ENCODE measurements around the gene TM4SF4. TPM values are rescaled to one million over a fixed set of nuclear protein-coding genes. Genes with fewer than 3 reads are reported as not detected.

Gene TM4SF4
- total and polyA plus RNA-seq, 5 donors, result not detected

- H3K27me3 ChIP-seq (ENCODE audit: control insufficient read depth, insufficient read depth), result no peaks in the 10 kb centered on the region
- intact Hi-C loops (cut with DNase I), result loop anchor here in 2 of 4 donors (5.0 kb wide), 2 partner anchors 122 to 182 kb away; partner anchors contain the start of gene WWTR1 (in 2 of the 2)
- DNase-seq, result peak in 1 of 3 donors; percentile 56
- peaks cover 14% of the 10 kb centered on the region for H3K4me1 ChIP-seq (ENCODE audit: control insufficient read depth, insufficient read depth, low read length)
- no peak overlapping the region for H3K27ac ChIP-seq (ENCODE audit: low read length)
- peak; percentile 54 to 55 for ATAC-seq
- 47% methylated on average over 3 of the region's 3 CpGs for whole genome bisulfite sequencing
- H3K4me3 ChIP-seq (ENCODE audit: low read length), result no peak overlapping the region
- H3K9me3 ChIP-seq (ENCODE audit: control insufficient read depth, low read length), result no peaks in the 10 kb centered on the region
These were observed 60.3 kb downstream of the TM4SF4 start for GRCh38 chr3:149534671-149535332.

- intact Hi-C loops (cut with DNase I), result loop anchor here in 1 of 4 donors (5.0 kb wide), 1 partner anchor 122 kb away; the partner anchor contains the start of gene WWTR1
- peaks cover 17% of the 10 kb centered on the region for H3K4me1 ChIP-seq (ENCODE audit: control insufficient read depth, insufficient read depth, low read length)
- 44% methylated on average over 8 of the region's 8 CpGs for WGBS
These were observed 60.8 kb downstream of the TM4SF4 start for GRCh38 chr3:149535333-149535685.

GRCh38 chr3:149536429-149536828 is 61.9 kb downstream of the TM4SF4 start:
- Histone ChIP-seq H3K27ac (ENCODE audit: low read length) (no peak overlapping the region), H3K4me1 (ENCODE audit: control insufficient read depth, insufficient read depth, low read length) (peaks cover 17% of the 10 kb centered on the region), H3K9me3 (ENCODE audit: control insufficient read depth, low read length) (no peaks in the 10 kb centered on the region), H3K4me3 (ENCODE audit: low read length) (no peak overlapping the region), H3K27me3 (ENCODE audit: control insufficient read depth, insufficient read depth) (no peaks in the 10 kb centered on the region)
- ATAC-seq (peak; percentile 78 to 82), DNase-seq (peak; percentile 66 to 88 (median 87))
- intact Hi-C loops (cut with DNase I), result loop anchor here in 1 of 4 donors (5.0 kb wide), 1 partner anchor 121 kb away; the partner anchor contains the start of gene WWTR1
- WGBS, result 12% methylated on average over 11 of the region's 11 CpGs

More at GRCh38 chr3:149535333-149535685, 60.8 kb downstream of the TM4SF4 start:
- H3K9me3 ChIP-seq (ENCODE audit: control insufficient read depth, low read length), result no peaks in the 10 kb centered on the region
- ATAC-seq, result no peak
- no peak overlapping the region for H3K4me3 ChIP-seq (ENCODE audit: low read length)
- H3K27ac ChIP-seq (ENCODE audit: low read length), result no peak overlapping the region
- no peak for DNase-seq
- H3K27me3 ChIP-seq (ENCODE audit: control insufficient read depth, insufficient read depth), result no peaks in the 10 kb centered on the region

GRCh38 chr3:149538371-149538770 is 63.9 kb downstream of the TM4SF4 start:
- Histone ChIP-seq H3K27ac (ENCODE audit: low read length) (no peak overlapping the region), H3K9me3 (ENCODE audit: control insufficient read depth, low read length) (no peaks in the 10 kb centered on the region), H3K27me3 (ENCODE audit: control insufficient read depth, insufficient read depth) (no peaks in the 10 kb centered on the region), H3K4me3 (ENCODE audit: low read length) (no peak overlapping the region), H3K4me1 (ENCODE audit: control insufficient read depth, insufficient read depth, low read length) (peaks cover 10% of the 10 kb centered on the region)
- intact Hi-C loops (cut with DNase I), result loop anchor here in 1 of 4 donors (5.0 kb wide), 1 partner anchor 119 kb away; the partner anchor contains the start of gene WWTR1
- 82% methylated on average over 1 of the region's 1 CpG for WGBS
- DNase-seq (no peak), ATAC-seq (no peak)

- intact Hi-C loops (cut with DNase I), result no loop called here
- peaks cover 6% of the 10 kb centered on the region for H3K4me1 ChIP-seq (ENCODE audit: control insufficient read depth, insufficient read depth, low read length)
These were observed 66.6 kb downstream of the TM4SF4 start for GRCh38 chr3:149541091-149541491.

GRCh38 chr3:149542375-149543312 is 68.1 kb downstream of the TM4SF4 start:
- H3K27ac ChIP-seq (ENCODE audit: low read length), result no peak overlapping the region
- ATAC-seq, result peak in 1 of 2 donors; percentile 41

More at GRCh38 chr3:149541091-149541491, 66.6 kb downstream of the TM4SF4 start:
- H3K27ac ChIP-seq (ENCODE audit: low read length), result no peak overlapping the region
- WGBS, result 45% methylated on average over 3 of the region's 3 CpGs
- peak in 1 of 2 donors; percentile 17 for ATAC-seq
- H3K27me3 ChIP-seq (ENCODE audit: control insufficient read depth, insufficient read depth), result no peaks in the 10 kb centered on the region
- no peak for DNase-seq
- H3K4me3 ChIP-seq (ENCODE audit: low read length), result no peak overlapping the region
- no peaks in the 10 kb centered on the region for H3K9me3 ChIP-seq (ENCODE audit: control insufficient read depth, low read length)

GRCh38 chr3:149545049-149545448 is 70.6 kb downstream of the TM4SF4 start:
- ATAC-seq (no peak), DNase-seq (no peak)
- Histone ChIP-seq H3K4me3 (ENCODE audit: low read length) (no peak overlapping the region), H3K4me1 (ENCODE audit: control insufficient read depth, insufficient read depth, low read length) (peaks cover 7% of the 10 kb centered on the region), H3K27me3 (ENCODE audit: control insufficient read depth, insufficient read depth) (no peaks in the 10 kb centered on the region), H3K27ac (ENCODE audit: low read length) (no peak overlapping the region), H3K9me3 (ENCODE audit: control insufficient read depth, low read length) (no peaks in the 10 kb centered on the region)
- 99% methylated on average over 2 of the region's 2 CpGs for WGBS
- intact Hi-C loops (cut with DNase I), result no loop called here

More at GRCh38 chr3:149542375-149543312, 68.1 kb downstream of the TM4SF4 start:
- Histone ChIP-seq H3K27me3 (ENCODE audit: control insufficient read depth, insufficient read depth) (no peaks in the 10 kb centered on the region), H3K4me1 (ENCODE audit: control insufficient read depth, insufficient read depth, low read length) (peaks cover 8% of the 10 kb centered on the region), H3K9me3 (ENCODE audit: control insufficient read depth, low read length) (no peaks in the 10 kb centered on the region), H3K4me3 (ENCODE audit: low read length) (no peak overlapping the region)
- no peak for DNase-seq
- 76% methylated on average over 9 of the region's 9 CpGs for WGBS
- intact Hi-C loops (cut with DNase I), result no loop called here

- 23% methylated on average over 9 of the region's 9 CpGs for WGBS
- peak; percentile 76 to 85 for ATAC-seq
- H3K4me3 ChIP-seq (ENCODE audit: low read length), result no peak overlapping the region
These were observed 72.9 kb downstream of the TM4SF4 start for GRCh38 chr3:149547413-149547812.

GRCh38 chr3:149547954-149548668 is 73.6 kb downstream of the TM4SF4 start:
- H3K27ac ChIP-seq (ENCODE audit: low read length), result peak overlapping the region; percentile 59
- no peak overlapping the region for H3K4me3 ChIP-seq (ENCODE audit: low read length)
- intact Hi-C loops (cut with DNase I), result no loop called here
- DNase-seq (peak in 2 of 3 donors; percentile 46 to 62), ATAC-seq (peak; percentile 71 to 82)
- 46% methylated on average over 13 of the region's 13 CpGs for WGBS
- no peaks in the 10 kb centered on the region for H3K9me3 ChIP-seq (ENCODE audit: control insufficient read depth, low read length)
- no peaks in the 10 kb centered on the region for H3K27me3 ChIP-seq (ENCODE audit: control insufficient read depth, insufficient read depth)
- H3K4me1 ChIP-seq (ENCODE audit: control insufficient read depth, insufficient read depth, low read length), result peaks cover 11% of the 10 kb centered on the region

More at GRCh38 chr3:149547413-149547812, 72.9 kb downstream of the TM4SF4 start:
- H3K9me3 ChIP-seq (ENCODE audit: control insufficient read depth, low read length), result no peaks in the 10 kb centered on the region
- DNase-seq, result peak; percentile 82 to 92 (median 88)
- no peaks in the 10 kb centered on the region for H3K27me3 ChIP-seq (ENCODE audit: control insufficient read depth, insufficient read depth)
- H3K27ac ChIP-seq (ENCODE audit: low read length), result peak overlapping the region; percentile 28
- peaks cover 7% of the 10 kb centered on the region for H3K4me1 ChIP-seq (ENCODE audit: control insufficient read depth, insufficient read depth, low read length)
- intact Hi-C loops (cut with DNase I), result no loop called here

- H3K4me1 ChIP-seq (ENCODE audit: control insufficient read depth, insufficient read depth, low read length), result peaks cover 11% of the 10 kb centered on the region
- intact Hi-C loops (cut with DNase I), result no loop called here
- no peaks in the 10 kb centered on the region for H3K27me3 ChIP-seq (ENCODE audit: control insufficient read depth, insufficient read depth)
- peak overlapping the region; percentile 59 for H3K27ac ChIP-seq (ENCODE audit: low read length)
- H3K9me3 ChIP-seq (ENCODE audit: control insufficient read depth, low read length), result no peaks in the 10 kb centered on the region
- no peak overlapping the region for H3K4me3 ChIP-seq (ENCODE audit: low read length)
- ATAC-seq (peak in 1 of 2 donors; percentile 19), DNase-seq (no peak)
- 94% methylated on average over 4 of the region's 4 CpGs for WGBS
These were observed 74.2 kb downstream of the TM4SF4 start for GRCh38 chr3:149548669-149549065.

Measured in right cardiac atrium (tissue), 5 donors.